Keratinocyte (primary cell): ENCODE measurements around the gene ASTN2. TPM values are rescaled to one million over a fixed set of nuclear protein-coding genes. Genes with fewer than 3 reads are reported as not detected.

Source experiments
- DNase-seq: peaks from one replicate; pipeline ENCODE4 v3.0.0-alpha.2; 2011; ENCODE audit warnings: low read depth, missing footprints, low spot score
- FAIRE-seq: peaks from 2 replicates; lab custom pipeline; 2011; peaks lifted over from hg19 to GRCh38; lab: Jason Lieb, UNC
- H2AFZ ChIP-seq: 2 replicates; pipeline ENCODE4 v1.6.0; 2012; ENCODE audit warnings: low read length, control low read depth, inconsistent platforms; ENCODE audit not compliant: control insufficient read depth
- H3K27ac ChIP-seq: 2 replicates; pipeline ENCODE4 v1.5.1; 2011; ENCODE audit warnings: low read length; ENCODE audit not compliant: control insufficient read depth, insufficient read depth
- H3K27me3 ChIP-seq: 3 replicates; pipeline ENCODE4 v1.6.0; 2011; ENCODE audit warnings: low read length; ENCODE audit not compliant: control insufficient read depth, insufficient read depth; ENCODE audit errors: extremely low read depth
- H3K36me3 ChIP-seq, 2 experiments: 2 replicates in 1 of 2; 3 replicates in 1 of 2; pipeline ENCODE4 v1.5.1; 2011; ENCODE audit warnings: low read length in 2 of 2, mild to moderate bottlenecking in 1 of 2; ENCODE audit not compliant: control insufficient read depth in 2 of 2, insufficient read depth in 2 of 2; ENCODE audit errors: extremely low read depth in 1 of 2
- H3K4me1 ChIP-seq: 3 replicates; pipeline ENCODE4 v1.5.1; 2011; ENCODE audit warnings: low read length; ENCODE audit not compliant: control insufficient read depth, insufficient read depth; ENCODE audit errors: extremely low read depth
- H3K4me2 ChIP-seq: 3 replicates; pipeline ENCODE4 v1.6.0; 2011; ENCODE audit warnings: low read depth, low read length; ENCODE audit not compliant: control insufficient read depth, insufficient read depth; ENCODE audit errors: extremely low read depth
- H3K4me3 ChIP-seq, 3 experiments: fragments of 200-600 bp in 1 of 3; sonication (generic) in 1 of 3; 2 replicates in 2 of 3; 3 replicates in 1 of 3; pipeline ENCODE4 v1.5.1; 2011 to 2016; ENCODE audit warnings: low read length in 3 of 3, mild to moderate bottlenecking in 3 of 3, control low read depth in 2 of 3, inconsistent platforms in 1 of 3, low read depth in 1 of 3, mixed read lengths in 1 of 3, mixed run types in 1 of 3, moderate library complexity in 1 of 3; ENCODE audit not compliant: control insufficient read depth in 2 of 3, insufficient read depth in 2 of 3; ENCODE audit errors: extremely low read depth in 1 of 3
- H3K79me2 ChIP-seq: 2 replicates; pipeline ENCODE4 v1.6.0; 2012; ENCODE audit warnings: low read length; ENCODE audit not compliant: control insufficient read depth, insufficient read depth
- H3K9ac ChIP-seq: 3 replicates; pipeline ENCODE4 v1.6.0; 2011; ENCODE audit warnings: low read length; ENCODE audit not compliant: control insufficient read depth, insufficient read depth; ENCODE audit errors: extremely low read depth
- H3K9me1 ChIP-seq: 3 replicates; pipeline ENCODE4 v1.6.0; 2011; ENCODE audit warnings: low read length; ENCODE audit not compliant: control insufficient read depth, insufficient read depth; ENCODE audit errors: extremely low read depth
- H3K9me3 ChIP-seq: 2 replicates; pipeline ENCODE4 v1.5.1; 2012; ENCODE audit warnings: low read depth, low read length; ENCODE audit not compliant: control insufficient read depth
- H4K20me1 ChIP-seq: 3 replicates; pipeline ENCODE4 v1.6.0; 2011; ENCODE audit warnings: low read length; ENCODE audit not compliant: control insufficient read depth, insufficient read depth; ENCODE audit errors: extremely low read depth
- CTCF ChIP-seq, 3 experiments: IDR thresholded peaks in 1 of 3; conservative IDR thresholded peaks in 1 of 3; optimal IDR thresholded peaks in 1 of 3; 2 replicates in 2 of 3; 3 replicates in 1 of 3; pipeline versions ENCODE3 to v1.5.1; 2011; ENCODE audit warnings: low read length in 3 of 3, mild to moderate bottlenecking in 3 of 3, moderate library complexity in 2 of 3, control low read depth in 1 of 3, inconsistent platforms in 1 of 3; ENCODE audit not compliant: insufficient read depth in 2 of 3; ENCODE audit errors: extremely low read depth in 1 of 3
- EZH2 ChIP-seq: IDR thresholded peaks from one replicate; pipeline ENCODE4 v1.6.1; 2012; ENCODE audit warnings: inconsistent platforms, mild to moderate bottlenecking, low read length, moderate library complexity
- dilution Hi-C: fragments of 300-500 bp; cut with MboI; formaldehyde crosslinking; loops from one replicate; pipeline ENCODE4 v1.7.0; 2020; ENCODE audit warnings: low sequenced_read_pairs; ENCODE audit not compliant: extremely low pct_ligation_motif_present
- polyA plus RNA-seq, 5 experiments: library from polyadenylated mRNA; depleted of rRNA in 3 of 5; stranded (reverse) in 3 of 5; stranded (forward) in 1 of 5; unstranded in 1 of 5; fragments of >200 nt; gene quantifications; 1 replicate in 1 of 5; 2 replicates in 3 of 5; 3 replicates in 1 of 5; pipeline versions ENCODE4 v1.2.1 to v1.2.3, GENCODE V29; 2011 to 2012; ENCODE audit warnings: missing spikeins in 2 of 5, low read depth in 1 of 5, low replicate concordance in 1 of 5

ASTN2 gene
- polyA plus RNA-seq, 1 donor (not counting 4 experiments of a cell fraction or from before 2014, with no cell fraction given), result 0.31 TPM

GRCh38 chr9:117411547-117411946, 3.3 kb downstream of the ASTN2 start:
- no peaks in the 10 kb centered on the region for H3K9me3 ChIP-seq
- no peaks in the 10 kb centered on the region for H4K20me1 ChIP-seq
- H3K4me2 ChIP-seq, result no peak overlapping the region
- H3K9ac ChIP-seq, result no peak overlapping the region
- dilution Hi-C loops, result no loop called here
- TF ChIP-seq CTCF (optimal IDR thresholded peaks at IDR 0.05 in 1 of 3, IDR thresholded peaks at IDR 0.05 in 1 of 3, conservative IDR thresholded peaks at IDR 0.05 in 1 of 3; ENCODE audit: extremely low read depth in 1 of 3, insufficient read depth in 2 of 3, low read length in 3 of 3), result peak; percentile 64 to 84 (median 83)
- no peak for TF ChIP-seq EZH2
- FAIRE-seq, result no peak
- no peak overlapping the region for H2AFZ ChIP-seq
- no peak for DNase-seq
- peaks cover 39% of the 10 kb centered on the region for H3K27me3 ChIP-seq
- no peaks in the 10 kb centered on the region for H3K9me1 ChIP-seq
- H3K27ac ChIP-seq, result no peak overlapping the region
- H3K4me1 ChIP-seq, result peaks cover 4% of the 10 kb centered on the region
- no peak overlapping the region for H3K4me3 ChIP-seq
- H3K79me2 ChIP-seq, result no peaks in the 10 kb centered on the region
- no peaks in the 10 kb centered on the region for H3K36me3 ChIP-seq

- H3K79me2 ChIP-seq, result no peaks in the 10 kb centered on the region
- H3K27me3 ChIP-seq, result peaks cover 24% of the 10 kb centered on the region
- no peak for FAIRE-seq
- no peak for TF ChIP-seq CTCF (optimal IDR thresholded peaks at IDR 0.05 in 1 of 3, IDR thresholded peaks at IDR 0.05 in 1 of 3, conservative IDR thresholded peaks at IDR 0.05 in 1 of 3; ENCODE audit: extremely low read depth in 1 of 3, insufficient read depth in 2 of 3, low read length in 3 of 3)
- no peak for TF ChIP-seq EZH2
- no peaks in the 10 kb centered on the region for H3K9me1 ChIP-seq
- H3K9ac ChIP-seq, result no peak overlapping the region
- dilution Hi-C loops, result no loop called here
- no peaks in the 10 kb centered on the region for H3K9me3 ChIP-seq
- no peaks in the 10 kb centered on the region for H4K20me1 ChIP-seq
- no peak overlapping the region for H2AFZ ChIP-seq
- no peaks in the 10 kb centered on the region for H3K36me3 ChIP-seq
- no peak overlapping the region for H3K4me3 ChIP-seq
- no peak overlapping the region for H3K4me2 ChIP-seq
- DNase-seq, result no peak
- no peak overlapping the region for H3K27ac ChIP-seq
- H3K4me1 ChIP-seq, result peaks cover 4% of the 10 kb centered on the region
Measured at GRCh38 chr9:117409321-117409720, 5.5 kb downstream of the ASTN2 start.
